Measurements from ENCODE around the gene IL1RAP.

IL1RAP gene

GRCh38 chr3:190616637-190617036 is 102.8 kb downstream of the IL1RAP start:
- no peak for DNase-seq

GRCh38 chr3:190617185-190617584 is 103.3 kb downstream of the IL1RAP start:
- DNase-seq = no peak

GRCh38 chr3:190618330-190619030 is 104.6 kb downstream of the IL1RAP start:
- DNase-seq = no peak

- no peak for DNase-seq
These were observed 105.5 kb downstream of the IL1RAP start for GRCh38 chr3:190619353-190619752.

GRCh38 chr3:190619761-190620160 is 105.9 kb downstream of the IL1RAP start:
- no peak for DNase-seq

- DNase-seq = no peak
These were observed 107.2 kb downstream of the IL1RAP start for GRCh38 chr3:190620886-190621608.

GRCh38 chr3:190621927-190622326 is 108.0 kb downstream of the IL1RAP start:
- no peak for DNase-seq

- DNase-seq = no peak
These were observed 110.4 kb downstream of the IL1RAP start for GRCh38 chr3:190624282-190624681.

- DNase-seq = no peak
These were observed 113.2 kb downstream of the IL1RAP start for GRCh38 chr3:190626951-190627620.

- no peak for DNase-seq
These were observed 115.2 kb downstream of the IL1RAP start for GRCh38 chr3:190629088-190629487.

- DNase-seq = no peak
These were observed 117.4 kb downstream of the IL1RAP start for GRCh38 chr3:190631295-190631694.

GRCh38 chr3:190641564-190641963 is 127.7 kb downstream of the IL1RAP start:
- DNase-seq = no peak

GRCh38 chr3:190642016-190642415 is 128.1 kb downstream of the IL1RAP start:
- no peak for DNase-seq

GRCh38 chr3:190644035-190644434 is 130.2 kb downstream of the IL1RAP start:
- no peak for DNase-seq

GRCh38 chr3:190644766-190645165 is 130.9 kb downstream of the IL1RAP start:
- peak; percentile 72 for DNase-seq

- no peak for DNase-seq
These were observed 132.1 kb downstream of the IL1RAP start for GRCh38 chr3:190645932-190646460.

GRCh38 chr3:190646996-190647395 is 133.1 kb downstream of the IL1RAP start:
- DNase-seq = no peak

- DNase-seq = no peak
These were observed 142.0 kb downstream of the IL1RAP start for GRCh38 chr3:190655933-190656332.

- DNase-seq = no peak
These were observed 144.2 kb downstream of the IL1RAP start for GRCh38 chr3:190658106-190658505.

- no peak for DNase-seq
These were observed 152.9 kb downstream of the IL1RAP start for GRCh38 chr3:190666821-190667220.

GRCh38 chr3:190671658-190672057 is 157.8 kb downstream of the IL1RAP start:
- DNase-seq = peak; percentile 52

- DNase-seq = peak; percentile 56
These were observed 159.3 kb downstream of the IL1RAP start for GRCh38 chr3:190673148-190673547.

GRCh38 chr3:190676481-190676880 is 162.6 kb downstream of the IL1RAP start:
- DNase-seq = peak; percentile 79

- peak; percentile 13 for DNase-seq
These were observed 163.1 kb downstream of the IL1RAP start for GRCh38 chr3:190677001-190677400.
